HG03139 (cell line): ENCODE results near the gene SERPINA5.
"Not testable (repeated sequence)": the region's sequence is repeated elsewhere in the genome, so short reads cannot be mapped to it uniquely, and the experiment has no call there.

Source experiments
- ATAC-seq: cut with Tn5 transposase; IDR thresholded peaks from one replicate; pipeline ENCODE4 v1.9.1; 2021; ENCODE audit not compliant: unreplicated experiment

Gene SERPINA5

GRCh38 chr14:94573475-94574277 lies 7.5 kb upstream of the SERPINA5 start:
- ATAC-seq, result no peak

GRCh38 chr14:94574336-94574735 lies 6.9 kb upstream of the SERPINA5 start:
- ATAC-seq, result no peak

GRCh38 chr14:94575730-94576585 lies 5.3 kb upstream of the SERPINA5 start:
- ATAC-seq, result no peak

DNA sequence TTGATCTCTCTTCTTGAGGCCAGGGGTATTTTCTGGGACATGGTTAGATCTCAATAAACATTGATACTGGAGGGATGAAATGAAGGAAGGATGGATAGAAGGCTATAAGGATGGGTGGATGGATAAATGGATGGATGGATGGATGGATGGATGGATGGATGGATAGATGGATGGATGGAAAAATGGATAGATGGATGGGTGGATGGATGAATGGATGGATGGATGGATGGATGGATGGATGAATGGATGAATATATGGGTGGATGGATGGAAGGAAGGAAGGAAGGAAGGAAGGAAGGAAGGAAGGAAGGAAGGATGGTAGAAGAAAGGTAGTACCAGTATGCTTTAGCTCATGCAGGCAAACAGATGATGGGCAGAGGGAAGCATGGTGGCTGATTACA lies 3.8 kb upstream of the SERPINA5 start:
- ATAC-seq, result not testable (repeated sequence)

DNA sequence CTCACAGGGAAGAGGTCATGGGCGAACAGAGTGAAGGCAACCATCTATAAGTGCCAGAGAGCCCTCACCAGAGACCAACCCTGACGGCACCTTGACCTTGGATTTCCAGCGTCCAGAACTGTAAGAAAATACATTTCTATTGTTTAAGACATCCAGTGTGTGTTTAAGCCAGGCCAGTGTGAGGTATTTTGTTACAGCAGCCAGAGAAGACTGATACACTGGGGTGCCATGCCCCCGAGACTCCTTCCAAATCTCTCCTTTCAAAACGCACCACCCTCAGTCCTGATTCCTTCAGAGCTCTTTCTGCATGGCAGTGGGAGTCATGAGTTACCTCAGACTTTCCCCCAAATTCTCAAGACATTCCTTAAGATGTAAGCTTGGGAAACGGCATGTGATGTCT lies 2.5 kb upstream of the SERPINA5 start:
- no peak for ATAC-seq

DNA sequence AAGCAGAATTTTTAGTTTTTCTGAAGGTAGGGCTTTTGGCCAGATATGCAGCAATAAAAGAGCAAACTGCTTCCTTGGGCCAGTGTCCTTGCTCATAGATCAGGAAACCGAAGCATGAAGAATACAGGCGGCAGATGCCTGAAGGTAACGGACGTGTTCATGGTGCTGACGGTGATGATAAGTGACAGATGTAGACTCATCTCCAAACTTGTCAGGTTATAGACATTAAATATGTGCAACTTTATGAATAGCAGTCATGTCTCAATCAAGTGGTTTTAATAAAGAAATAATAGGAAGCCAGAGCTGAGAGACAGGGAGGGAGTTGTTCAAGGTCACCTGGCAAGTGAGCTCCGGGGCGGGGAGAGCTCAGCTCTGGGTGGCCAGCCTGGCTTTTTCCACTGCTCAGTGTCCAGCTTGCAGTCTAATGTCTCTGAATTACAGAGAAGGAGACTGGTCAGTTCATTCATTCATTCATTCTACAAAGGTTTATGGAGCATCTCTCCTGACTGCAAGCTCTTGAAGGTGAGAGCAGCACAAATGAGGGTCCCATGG lies 1.0 kb downstream of the SERPINA5 start:
- ATAC-seq, result no peak

GRCh38 chr14:94582851-94583250 lies 1.6 kb downstream of the SERPINA5 start:
- no peak for ATAC-seq

- ATAC-seq, result no peak
These were observed 2.3 kb downstream of the SERPINA5 start for GRCh38 chr14:94583557-94583956.

DNA sequence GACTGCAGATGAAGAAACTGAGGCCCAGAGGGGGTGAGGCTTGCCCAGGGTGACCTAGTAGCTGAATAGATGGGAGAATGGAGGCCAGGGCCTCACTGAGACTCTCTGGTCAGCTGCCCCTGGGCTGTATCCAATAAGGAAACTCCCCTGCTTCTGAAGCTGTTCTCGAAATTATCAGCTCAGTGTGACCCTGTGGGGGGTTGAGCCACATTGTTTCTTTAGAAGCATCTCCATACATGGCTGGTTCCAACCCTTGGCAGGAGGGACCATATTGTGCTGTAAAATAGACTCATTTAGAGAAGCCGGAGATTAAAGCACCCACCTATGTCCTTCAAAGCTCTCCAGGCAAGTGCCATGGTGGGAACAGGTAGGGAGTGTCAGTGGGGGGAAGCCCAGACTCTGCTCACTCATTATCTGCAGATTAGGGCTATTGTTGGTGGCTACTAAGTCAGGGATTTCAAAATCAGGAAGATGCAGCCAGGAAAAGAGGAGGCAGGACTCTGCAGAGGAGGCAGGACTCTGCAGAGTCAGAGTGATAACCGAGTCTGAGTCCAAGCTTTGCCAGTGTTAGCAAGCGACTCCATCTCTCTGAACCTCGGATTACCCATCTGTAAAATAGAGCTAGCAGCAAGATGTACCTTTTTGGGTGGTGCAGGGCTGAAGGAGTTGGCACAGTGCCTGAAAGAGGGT lies 3.5 kb downstream of the SERPINA5 start:
- no peak for ATAC-seq

- no peak for ATAC-seq
These were observed 5.4 kb downstream of the SERPINA5 start for GRCh38 chr14:94586635-94587034.

DNA sequence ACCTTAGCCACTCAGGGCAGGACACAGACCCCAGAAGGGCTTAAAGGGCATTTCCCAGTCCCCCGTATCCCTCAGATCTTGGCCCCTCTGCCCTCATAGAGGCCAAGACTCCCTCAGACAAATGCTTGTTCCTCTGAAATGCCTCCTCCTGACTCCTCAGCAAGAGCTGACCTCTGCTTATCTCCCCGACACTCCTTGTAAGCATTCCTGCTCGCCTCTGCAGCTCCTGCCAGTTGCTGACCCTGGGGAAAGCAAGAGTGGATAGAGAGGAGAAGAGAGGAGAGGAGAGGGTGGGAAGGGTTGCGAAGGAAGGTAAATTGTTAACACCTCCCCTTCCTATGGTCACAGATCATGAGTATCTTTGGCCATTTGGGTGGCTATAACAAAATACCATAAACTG lies 7.1 kb downstream of the SERPINA5 start:
- no peak for ATAC-seq

DNA sequence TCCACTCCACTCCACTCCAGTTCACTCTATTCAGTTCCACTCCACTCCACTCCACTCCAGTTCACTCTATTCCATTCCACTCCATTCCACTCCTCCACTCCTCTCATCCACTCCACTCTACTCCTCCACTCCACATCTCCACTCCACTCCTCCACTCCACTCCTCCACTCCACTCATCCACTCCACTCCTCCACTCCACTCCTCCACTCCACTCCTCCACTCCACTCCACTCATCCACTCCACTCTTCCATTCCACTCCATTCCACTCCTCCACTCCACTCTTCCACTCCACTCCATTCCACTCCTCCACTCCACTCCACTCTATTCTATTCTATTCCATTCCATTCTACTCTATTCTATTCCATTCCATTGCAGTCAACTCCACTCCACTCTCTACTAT lies 9.8 kb downstream of the SERPINA5 start:
- ATAC-seq, result no peak

- no peak for ATAC-seq
These were observed 10.6 kb downstream of the SERPINA5 start for GRCh38 chr14:94591871-94592270.

DNA sequence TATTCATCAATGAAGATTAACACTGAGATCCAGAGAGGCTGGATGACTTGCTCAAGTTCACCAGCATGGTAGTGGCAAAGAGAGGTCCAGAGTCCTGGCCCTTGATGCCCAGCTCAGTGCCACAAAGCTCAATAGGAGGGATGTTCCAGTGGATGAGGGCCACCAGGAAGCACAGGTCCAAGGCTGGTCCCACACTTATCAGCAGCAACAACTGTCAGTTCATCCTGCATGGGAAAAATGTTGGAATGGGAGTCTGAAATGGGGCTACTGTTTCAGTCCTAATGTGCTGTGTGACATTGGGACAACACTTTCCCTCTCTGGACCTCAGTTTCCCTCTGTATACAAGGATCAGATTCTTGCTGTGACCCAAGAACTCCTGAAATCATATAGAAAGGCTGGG lies 11.2 kb downstream of the SERPINA5 start:
- no peak for ATAC-seq

- ATAC-seq, result no peak
These were observed 12.1 kb downstream of the SERPINA5 start for GRCh38 chr14:94593376-94593748.

GRCh38 chr14:94593749-94594431 lies 12.7 kb downstream of the SERPINA5 start:
- no peak for ATAC-seq

GRCh38 chr14:94594441-94594840 lies 13.2 kb downstream of the SERPINA5 start:
- ATAC-seq, result no peak

GRCh38 chr14:94595912-94596311 lies 14.7 kb downstream of the SERPINA5 start:
- ATAC-seq, result no peak

GRCh38 chr14:94596361-94596760 lies 15.1 kb downstream of the SERPINA5 start:
- no peak for ATAC-seq

DNA sequence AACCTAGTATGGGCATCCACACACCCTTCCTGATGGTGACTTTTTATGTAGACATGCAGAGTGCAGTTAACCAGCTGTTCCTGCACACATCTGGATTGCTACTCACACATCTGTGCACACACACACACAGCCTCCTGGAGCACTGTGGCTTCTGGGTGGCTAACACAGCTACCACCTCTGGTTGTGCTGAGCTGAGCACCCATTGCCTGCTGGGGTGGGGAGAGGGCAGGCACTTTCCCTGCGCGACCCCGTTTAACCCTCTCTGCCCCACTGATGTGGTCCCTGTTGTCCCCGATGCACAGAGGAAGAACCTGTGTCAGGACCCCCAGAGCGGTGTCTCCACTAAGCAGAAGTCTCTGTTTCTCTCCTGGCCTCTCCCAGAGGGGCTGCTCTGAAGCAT lies 16.6 kb downstream of the SERPINA5 start:
- no peak for ATAC-seq

- ATAC-seq, result no peak
These were observed 17.2 kb downstream of the SERPINA5 start for GRCh38 chr14:94598506-94598815.
